Right lobe of liver (tissue), 6 donors: Measurements from ENCODE around the gene SYNE2. TPM values are rescaled to one million over a fixed set of nuclear protein-coding genes. Genes with fewer than 3 reads are reported as not detected.

Experiments used
- ATAC-seq, 4 donors: fragments of 200-7000 bp; cut with Tn5 transposase; one replicate each; pipeline ENCODE4 v1.9.1; 2020; ENCODE audit warnings: mild to moderate bottlenecking in 4 of 4, moderate library complexity in 4 of 4
- DNase-seq, 3 donors: peaks; one replicate each; pipeline ENCODE4 v3.0.0-alpha.2; 2020
- H3K27ac ChIP-seq, 3 donors: fragments of 200-600 bp; one replicate each; pipeline ENCODE4 v1.8.0; 2022
- H3K27me3 ChIP-seq, 2 donors: fragments of 200-600 bp; one replicate each; pipeline ENCODE4 v1.8.0; 2022
- H3K36me3 ChIP-seq, 4 donors: fragments of 200-600 bp; sonication (generic) in 1 of 4; one replicate each; pipeline versions ENCODE4 v1.5.1 to v1.8.0; 2017 to 2022; ENCODE audit warnings: control low read depth in 1 of 4
- H3K4me1 ChIP-seq, 4 donors: fragments of 200-600 bp; sonication (generic) in 1 of 4; one replicate each; pipeline versions ENCODE4 v1.5.1 to v1.8.0; 2017 to 2022; ENCODE audit warnings: control low read depth in 1 of 4
- H3K4me3 ChIP-seq, 3 donors: fragments of 200-600 bp; one replicate each; pipeline ENCODE4 v1.8.0; 2022
- H3K9me3 ChIP-seq, 4 donors: fragments of 200-600 bp; sonication (generic) in 1 of 4; one replicate each; pipeline versions ENCODE4 v1.5.1 to v1.8.0; 2017 to 2022; ENCODE audit warnings: control low read depth in 1 of 4
- POLR2A ChIP-seq: fragments of 450-650 bp; IDR thresholded peaks from one replicate; pipeline ENCODE4 v1.6.1; 2017; ENCODE audit warnings: antibody characterized with exemption, mild to moderate bottlenecking
- WGBS: methylation state at CpG from one replicate; pipeline ENCODE4 v1.1.6; 2018; ENCODE audit warnings: low coverage, low lambda C conversion rate; ENCODE audit not compliant: insufficient coverage; ENCODE audit errors: missing lambda C conversion rate; 5-methylcytosine and 5-hydroxymethylcytosine counted together
- intact Hi-C, 2 donors: fragments of 100-400 bp; cut with DNase I; formaldehyde crosslinking; loops; one replicate each; pipeline versions ENCODE4 v1.11.2 to v1.14.1; 2022
- total RNA-seq, 6 experiments: library from RNA; depleted of rRNA in 2 of 6; stranded (reverse); fragments of >200 nt in 2 of 6; fragmentation: NEBNext Ultra II Directional in 3 of 6; extraction: Animal tissue kit (Norgen Biotek cat#: 25700) in 3 of 6; gene quantifications; one replicate each; pipeline versions ENCODE4 v1.1.0 to v1.2.4, GENCODE V29; 2016 to 2023
- TF ChIP-seq, protein P1 (sequence below), 4 donors: fragments of 200-600 bp in 3 of 4; fragments of 450-650 bp in 1 of 4; IDR thresholded peaks; one replicate each; pipeline versions ENCODE4 v1.5.1 to v1.8.0; 2016 to 2022; ENCODE audit warnings: antibody characterized with exemption in 4 of 4, mild to moderate bottlenecking in 2 of 4
- donor health status: DM: no; HTN: yes; CAD: no.
- donor health status: DM: no; HTN: no; CAD: no.
- donor health status: DM: no; HTN: no; CAD: no.
- donor health status: DM: no; HTN: yes; CAD: no.
- donor health status: DM: no; HTN: yes; CAD: no.

SYNE2 gene
- total RNA-seq, 6 experiments from 2014 or later: 34.6 to 118 (median 47.8) TPM

DNA sequence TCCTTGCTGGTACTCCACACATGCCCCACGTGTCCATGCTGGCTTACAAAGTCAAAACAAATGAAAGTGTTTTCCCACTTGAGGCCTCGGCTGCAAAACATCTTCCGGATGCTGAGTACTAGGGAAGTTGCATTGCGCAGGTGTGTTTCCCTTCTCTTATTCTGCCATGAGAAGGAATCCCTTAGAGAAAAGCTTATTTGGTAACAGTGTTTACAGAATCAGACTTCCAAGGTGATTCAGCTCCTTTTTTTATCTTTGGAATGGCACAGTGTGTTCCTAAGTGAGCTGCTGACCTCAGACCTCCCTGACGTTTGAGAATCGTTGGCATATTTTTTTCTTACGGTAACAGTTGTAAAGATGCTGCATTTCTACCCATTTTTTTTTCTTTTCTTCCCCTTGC is 230.0 kb downstream of the SYNE2 start:
- intact Hi-C loops: no loop called here

DNA sequence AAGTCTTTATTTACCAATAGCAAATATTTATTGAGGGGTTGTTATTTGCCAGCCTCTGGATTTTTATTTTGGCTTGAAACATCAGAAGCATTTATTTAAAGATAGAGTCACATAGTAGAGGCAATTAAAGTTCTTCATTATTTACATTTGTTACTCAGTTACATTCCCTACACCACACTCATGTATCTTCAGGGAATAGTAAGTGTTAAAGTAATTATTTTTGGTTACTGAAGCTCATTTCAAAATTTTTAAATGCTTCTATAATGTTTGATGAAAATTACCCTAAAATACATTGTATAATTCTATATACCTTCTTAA is 235.8 kb downstream of the SYNE2 start:
- Histone ChIP-seq H3K4me3 (no peak overlapping the region), H3K27ac (peak overlapping the region in 2 of 3 donors; percentile 17 to 29), H3K4me1 (peaks cover 0 to 13% (median 0%) of the 10 kb centered on the region in 4 donors), H3K9me3 (no peaks in the 10 kb centered on the region), H3K36me3 (no peaks in the 10 kb centered on the region), H3K27me3 (no peaks in the 10 kb centered on the region)
- DNase-seq (no peak), ATAC-seq (peak in 2 of 4 donors; percentile 41 to 64)
- intact Hi-C loops: no loop called here
- TF ChIP-seq, protein P1, sequence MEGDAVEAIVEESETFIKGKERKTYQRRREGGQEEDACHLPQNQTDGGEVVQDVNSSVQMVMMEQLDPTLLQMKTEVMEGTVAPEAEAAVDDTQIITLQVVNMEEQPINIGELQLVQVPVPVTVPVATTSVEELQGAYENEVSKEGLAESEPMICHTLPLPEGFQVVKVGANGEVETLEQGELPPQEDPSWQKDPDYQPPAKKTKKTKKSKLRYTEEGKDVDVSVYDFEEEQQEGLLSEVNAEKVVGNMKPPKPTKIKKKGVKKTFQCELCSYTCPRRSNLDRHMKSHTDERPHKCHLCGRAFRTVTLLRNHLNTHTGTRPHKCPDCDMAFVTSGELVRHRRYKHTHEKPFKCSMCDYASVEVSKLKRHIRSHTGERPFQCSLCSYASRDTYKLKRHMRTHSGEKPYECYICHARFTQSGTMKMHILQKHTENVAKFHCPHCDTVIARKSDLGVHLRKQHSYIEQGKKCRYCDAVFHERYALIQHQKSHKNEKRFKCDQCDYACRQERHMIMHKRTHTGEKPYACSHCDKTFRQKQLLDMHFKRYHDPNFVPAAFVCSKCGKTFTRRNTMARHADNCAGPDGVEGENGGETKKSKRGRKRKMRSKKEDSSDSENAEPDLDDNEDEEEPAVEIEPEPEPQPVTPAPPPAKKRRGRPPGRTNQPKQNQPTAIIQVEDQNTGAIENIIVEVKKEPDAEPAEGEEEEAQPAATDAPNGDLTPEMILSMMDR (IDR thresholded peaks at IDR 0.05): no peak
- no peak for TF ChIP-seq POLR2A

More for the DNA sequence above, 230.0 kb downstream of the SYNE2 start:
- DNase-seq: no peak
- 82% methylated on average over 7 of the region's 7 CpGs for WGBS
- no peaks in the 10 kb centered on the region for H3K36me3 ChIP-seq
- H3K4me1 ChIP-seq: peaks cover 0 to 1% (median 0%) of the 10 kb centered on the region in 4 donors
- no peak for TF ChIP-seq POLR2A
- TF ChIP-seq, protein P1 (IDR thresholded peaks at IDR 0.05): no peak
- no peaks in the 10 kb centered on the region for H3K27me3 ChIP-seq
- no peak for ATAC-seq
- no peak overlapping the region for H3K27ac ChIP-seq
- no peak overlapping the region for H3K4me3 ChIP-seq
- no peaks in the 10 kb centered on the region for H3K9me3 ChIP-seq

DNA sequence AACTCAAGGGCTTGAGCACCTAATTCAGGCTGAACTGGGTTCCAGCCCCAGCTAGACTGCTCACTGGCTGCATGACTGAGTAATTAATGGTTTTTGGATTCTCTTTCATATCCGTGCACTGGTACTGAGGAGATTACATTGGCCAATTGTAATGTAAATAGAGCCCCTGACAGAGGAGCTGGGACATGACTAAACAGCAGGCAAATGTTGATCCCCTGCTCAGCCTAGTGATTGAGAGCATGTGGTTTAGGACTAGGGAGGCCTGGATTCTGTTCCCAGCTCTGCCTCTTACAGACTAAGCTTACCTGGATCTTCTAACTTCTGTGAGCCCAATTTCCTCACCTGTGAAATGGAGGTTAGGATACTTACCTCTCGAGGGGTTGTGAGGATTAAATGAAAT is 237.1 kb downstream of the SYNE2 start:
- ATAC-seq (no peak), DNase-seq (no peak)
- H3K27ac ChIP-seq: no peak overlapping the region
- peaks cover 0 to 13% (median 0%) of the 10 kb centered on the region in 4 donors for H3K4me1 ChIP-seq
- TF ChIP-seq, protein P1 (IDR thresholded peaks at IDR 0.05): no peak
- TF ChIP-seq POLR2A: no peak
- intact Hi-C loops: no loop called here
- no peaks in the 10 kb centered on the region for H3K36me3 ChIP-seq
- H3K9me3 ChIP-seq: no peaks in the 10 kb centered on the region
- H3K4me3 ChIP-seq: no peak overlapping the region
- H3K27me3 ChIP-seq: no peaks in the 10 kb centered on the region
- WGBS: 93% methylated on average over 2 of the region's 2 CpGs

DNA sequence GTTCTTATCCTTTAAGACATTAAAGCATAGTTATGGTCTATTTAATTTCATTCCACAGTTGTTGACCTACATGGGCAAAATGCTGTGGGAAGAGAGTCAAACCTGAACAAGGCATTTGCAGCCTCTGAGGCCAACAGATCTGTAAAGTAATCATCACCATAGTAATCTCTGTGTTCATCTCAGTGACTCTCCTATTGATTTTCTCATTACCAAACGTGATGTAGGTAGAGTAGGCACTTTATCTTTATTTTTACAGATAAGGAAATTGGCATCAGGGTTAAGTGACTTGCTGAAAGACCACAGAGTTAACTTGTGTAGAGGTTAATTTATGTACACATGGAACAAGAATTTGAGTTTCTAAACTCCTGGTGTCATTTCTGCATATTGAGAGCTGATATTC is 238.4 kb downstream of the SYNE2 start:
- WGBS: 17% methylated on average over 1 of the region's 1 CpG
- Histone ChIP-seq H3K9me3 (no peaks in the 10 kb centered on the region), H3K27me3 (no peaks in the 10 kb centered on the region), H3K4me1 (peaks cover 0 to 13% (median 0%) of the 10 kb centered on the region in 4 donors), H3K36me3 (no peaks in the 10 kb centered on the region), H3K27ac (no peak overlapping the region), H3K4me3 (no peak overlapping the region)
- intact Hi-C loops: no loop called here
- TF ChIP-seq POLR2A: no peak
- TF ChIP-seq, protein P1 (IDR thresholded peaks at IDR 0.05): no peak
- DNase-seq (no peak), ATAC-seq (peak in 3 of 4 donors; percentile 54 to 79 (median 61))

DNA sequence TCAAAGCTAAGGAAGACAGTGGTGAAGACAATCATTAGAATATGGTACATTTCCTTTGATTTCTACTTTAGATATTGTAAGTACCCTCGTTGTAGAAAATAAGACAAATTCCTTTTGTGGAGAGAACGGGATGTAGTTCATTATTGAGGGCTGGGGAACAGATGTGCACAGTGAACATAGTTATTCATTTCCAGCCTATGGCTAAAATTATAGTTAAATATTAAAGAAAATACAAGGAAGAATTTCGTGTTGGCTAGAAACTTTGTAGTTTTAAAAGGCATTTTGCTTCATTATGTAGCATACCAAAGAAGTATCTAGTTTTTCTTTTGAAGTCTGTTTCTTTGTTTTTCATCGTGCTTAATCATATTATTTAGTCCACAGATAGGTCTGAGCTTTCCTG is 239.5 kb downstream of the SYNE2 start:
- H3K27me3 ChIP-seq: no peaks in the 10 kb centered on the region
- TF ChIP-seq, protein P1 (IDR thresholded peaks at IDR 0.05): no peak
- no peak for TF ChIP-seq POLR2A
- DNase-seq: no peak
- no peaks in the 10 kb centered on the region for H3K36me3 ChIP-seq
- no peak overlapping the region for H3K27ac ChIP-seq
- H3K4me3 ChIP-seq: no peak overlapping the region
- WGBS: 63% methylated on average over 4 of the region's 4 CpGs
- ATAC-seq: no peak
- intact Hi-C loops: no loop called here
- peaks cover 0 to 13% (median 0%) of the 10 kb centered on the region in 4 donors for H3K4me1 ChIP-seq
- H3K9me3 ChIP-seq: no peaks in the 10 kb centered on the region
